ENCODE data around the gene RGS19. TPM values are rescaled to one million over a fixed set of nuclear protein-coding genes. Genes with fewer than 3 reads are reported as not detected.
"Not testable (repeated sequence)": the region's sequence is repeated elsewhere in the genome, so short reads cannot be mapped to it uniquely, and the experiment has no call there.

RGS19 gene
- total RNA-seq, result 100 to 1,000 TPM; 119 to 122 TPM

GRCh38 chr20:64079273-64080012 lies at the start of gene RGS19:
Gene RGS19, minus strand, starts transcription at chr20:64079518. Its CDS starts 2,632 bp downstream, at chr20:64076886.
- POLR2A ChIA-PET, result interaction anchor here (1.0 to 5.9 kb wide), 7 partner anchors 10 to 453 kb away, joined by 3 to 74 read pairs (median 10); partner anchors contain the start of genes GMEB2, PRPF6, SAMD10 and TCEA2
- H3K4me3 Mint-ChIP-seq, result peak within 1 kb of the TSS; percentile 93
- CTCF ChIA-PET, result interaction anchor here (1.0 to 2.6 kb wide), 9 partner anchors 13 to 99 kb away, joined by 3 to 19 read pairs (median 3); partner anchors contain the start of genes PRPF6, SAMD10 and TCEA2
- peaks cover 19% of the 10 kb centered on the region for H3K27me3 Mint-ChIP-seq
- peaks cover 54% of the 10 kb centered on the region for H3K4me1 Mint-ChIP-seq
- H3K27ac Mint-ChIP-seq, result peak within 1 kb of the TSS; percentile 92
- H3K9me3 Mint-ChIP-seq, result no peaks in the 10 kb centered on the region
- DNase-seq, result peak; percentile 81
- peaks cover 40% of the 10 kb centered on the region for H3K36me3 Mint-ChIP-seq (ENCODE audit: low read depth)

GRCh38 chr20:64123517-64123916 lies 44.2 kb upstream of the RGS19 start:
- H3K27me3 Mint-ChIP-seq, result peaks cover 25% of the 10 kb centered on the region
- CTCF ChIA-PET; H3K4me3 Mint-ChIP-seq; DNase-seq; H3K36me3 Mint-ChIP-seq (ENCODE audit: low read depth); H3K4me1 Mint-ChIP-seq; H3K9me3 Mint-ChIP-seq; H3K27ac Mint-ChIP-seq; POLR2A ChIA-PET: not testable (repeated sequence)

- H3K27me3 Mint-ChIP-seq, result peaks cover 22% of the 10 kb centered on the region
- not testable (repeated sequence) for H3K4me3 Mint-ChIP-seq; H3K4me1 Mint-ChIP-seq; DNase-seq; H3K9me3 Mint-ChIP-seq; H3K27ac Mint-ChIP-seq; H3K36me3 Mint-ChIP-seq (ENCODE audit: low read depth)
- ChIA-PET CTCF (interaction anchor here (4.2 kb wide), 1 partner anchor 38 kb away, joined by 34 read pairs; the partner anchor contains the start of gene LKAAEAR1), POLR2A (interaction anchor here (0.6 kb wide), 1 partner anchor 54 kb away, joined by 3 read pairs; no protein-coding TSS in a partner anchor)
Observed at GRCh38 chr20:64122927-64123326, 43.6 kb upstream of the RGS19 start.

- no peak overlapping the region for H3K4me3 Mint-ChIP-seq
- ChIA-PET POLR2A (interaction anchor here (2.5 kb wide), 1 partner anchor 43 kb away, joined by 10 read pairs; the partner anchor contains the start of genes OPRL1 and RGS19), CTCF (interaction anchor here (1.0 to 4.2 kb wide), 6 partner anchors 15 to 142 kb away, joined by 3 to 34 read pairs (median 12); partner anchors contain the start of genes LKAAEAR1, OPRL1, PRPF6 and RGS19)
- H3K4me1 Mint-ChIP-seq, result peaks cover 10% of the 10 kb centered on the region
- H3K27me3 Mint-ChIP-seq, result peaks cover 22% of the 10 kb centered on the region
- H3K36me3 Mint-ChIP-seq (ENCODE audit: low read depth), result no peaks in the 10 kb centered on the region
- H3K27ac Mint-ChIP-seq, result no peak overlapping the region
- no peaks in the 10 kb centered on the region for H3K9me3 Mint-ChIP-seq
- no peak for DNase-seq
Observed at GRCh38 chr20:64121586-64121985, 42.3 kb upstream of the RGS19 start.

- H3K4me1 Mint-ChIP-seq, result peaks cover 10% of the 10 kb centered on the region
- no peak overlapping the region for H3K27ac Mint-ChIP-seq
- ChIA-PET POLR2A (interaction anchor here (0.6 to 2.5 kb wide), 5 partner anchors 36 to 413 kb away, joined by 3 to 10 read pairs (median 3); partner anchors contain the start of genes LKAAEAR1, OPRL1, RGS19 and SAMD10), CTCF (interaction anchor here (0.6 to 4.2 kb wide), 9 partner anchors 11 to 582 kb away, joined by 3 to 34 read pairs (median 5); partner anchors contain the start of genes LKAAEAR1, OPRL1, PRPF6 and PTK6)
- peaks cover 18% of the 10 kb centered on the region for H3K27me3 Mint-ChIP-seq
- no peak for DNase-seq
- H3K36me3 Mint-ChIP-seq (ENCODE audit: low read depth), result no peaks in the 10 kb centered on the region
- no peaks in the 10 kb centered on the region for H3K9me3 Mint-ChIP-seq
- H3K4me3 Mint-ChIP-seq, result peak overlapping the region; percentile 37
Observed at GRCh38 chr20:64119681-64120341, 40.5 kb upstream of the RGS19 start.

- H3K4me3 Mint-ChIP-seq, result no peak overlapping the region
- H3K27me3 Mint-ChIP-seq, result peaks cover 14% of the 10 kb centered on the region
- peaks cover 10% of the 10 kb centered on the region for H3K4me1 Mint-ChIP-seq
- H3K36me3 Mint-ChIP-seq (ENCODE audit: low read depth), result no peaks in the 10 kb centered on the region
- CTCF ChIA-PET, result interaction anchor here (3.1 to 4.2 kb wide), 3 partner anchors 34 to 139 kb away, joined by 17 to 34 read pairs (median 27); partner anchors contain the start of genes LKAAEAR1, PRPF6 and SAMD10
- no peak overlapping the region for H3K27ac Mint-ChIP-seq
- no peaks in the 10 kb centered on the region for H3K9me3 Mint-ChIP-seq
- no peak for DNase-seq
- POLR2A ChIA-PET, result interaction anchor here (2.5 kb wide), 1 partner anchor 41 kb away, joined by 10 read pairs; the partner anchor contains the start of genes OPRL1 and RGS19
Observed at GRCh38 chr20:64119301-64119680, 40.0 kb upstream of the RGS19 start.

GRCh38 chr20:64117432-64117777 lies 38.1 kb upstream of the RGS19 start:
- H3K4me1 Mint-ChIP-seq; H3K9me3 Mint-ChIP-seq; H3K27me3 Mint-ChIP-seq; H3K27ac Mint-ChIP-seq; DNase-seq; CTCF ChIA-PET; H3K36me3 Mint-ChIP-seq (ENCODE audit: low read depth); H3K4me3 Mint-ChIP-seq; POLR2A ChIA-PET: not testable (repeated sequence)

- no peak overlapping the region for H3K27ac Mint-ChIP-seq
- POLR2A ChIA-PET, result no interaction called here
- CTCF ChIA-PET, result interaction anchor here (1.4 to 2.3 kb wide), 2 partner anchors 33 to 579 kb away, joined by 3 to 7 read pairs; no protein-coding TSS in a partner anchor
- DNase-seq, result no peak
- no peaks in the 10 kb centered on the region for H3K36me3 Mint-ChIP-seq (ENCODE audit: low read depth)
- peaks cover 10% of the 10 kb centered on the region for H3K4me1 Mint-ChIP-seq
- H3K9me3 Mint-ChIP-seq, result no peaks in the 10 kb centered on the region
- H3K4me3 Mint-ChIP-seq, result no peak overlapping the region
- peaks cover 9% of the 10 kb centered on the region for H3K27me3 Mint-ChIP-seq
Observed at GRCh38 chr20:64116541-64117431, 37.5 kb upstream of the RGS19 start.

- H3K27ac Mint-ChIP-seq, result no peak overlapping the region
- peaks cover 2% of the 10 kb centered on the region for H3K27me3 Mint-ChIP-seq
- H3K4me1 Mint-ChIP-seq, result peaks cover 10% of the 10 kb centered on the region
- POLR2A ChIA-PET, result no interaction called here
- CTCF ChIA-PET, result interaction anchor here (1.4 to 2.3 kb wide), 2 partner anchors 32 to 578 kb away, joined by 3 to 7 read pairs; no protein-coding TSS in a partner anchor
- H3K9me3 Mint-ChIP-seq, result no peaks in the 10 kb centered on the region
- H3K36me3 Mint-ChIP-seq (ENCODE audit: low read depth), result no peaks in the 10 kb centered on the region
- H3K4me3 Mint-ChIP-seq, result no peak overlapping the region
- no peak for DNase-seq
Observed at GRCh38 chr20:64116016-64116415, 36.7 kb upstream of the RGS19 start.

GRCh38 chr20:64115171-64115911 lies 36.0 kb upstream of the RGS19 start:
- DNase-seq, result no peak
- Mint-ChIP-seq H3K27me3 (no peaks in the 10 kb centered on the region), H3K27ac (no peak overlapping the region), H3K9me3 (no peaks in the 10 kb centered on the region), H3K4me1 (peaks cover 7% of the 10 kb centered on the region), H3K4me3 (no peak overlapping the region), H3K36me3 (ENCODE audit: low read depth) (no peaks in the 10 kb centered on the region)
- ChIA-PET POLR2A (no interaction called here), CTCF (interaction anchor here (1.4 to 2.3 kb wide), 2 partner anchors 32 to 578 kb away, joined by 3 to 7 read pairs; no protein-coding TSS in a partner anchor)

GRCh38 chr20:64114356-64114971 lies 35.1 kb upstream of the RGS19 start:
- Mint-ChIP-seq H3K27ac (no peak overlapping the region), H3K36me3 (ENCODE audit: low read depth) (no peaks in the 10 kb centered on the region), H3K4me3 (no peak overlapping the region), H3K27me3 (no peaks in the 10 kb centered on the region), H3K4me1 (no peaks in the 10 kb centered on the region), H3K9me3 (no peaks in the 10 kb centered on the region)
- ChIA-PET POLR2A (no interaction called here), CTCF (no interaction called here)
- DNase-seq, result no peak

Measured in activated CD4-positive, alpha-beta memory T cell treated with anti-CD3 and anti-CD28 coated beads, Interleukin-2, amount 10 ng/mL, durations not matched to agents 7 days and 5 days (primary cell).